Osteoblast (primary cell): ENCODE measurements around the gene COQ4. TPM values are rescaled to one million over a fixed set of nuclear protein-coding genes. Genes with fewer than 3 reads are reported as not detected.
A peak's percentile ranks its signal among the peaks of the same experiment; 100 is the strongest.

Experiments
- DNase-seq: peaks from one replicate; pipeline ENCODE4 v3.0.0; 2011; ENCODE audit warnings: low spot score, mixed read lengths; ENCODE audit not compliant: insufficient read length; ENCODE audit errors: missing footprints
- H2AFZ ChIP-seq: 2 replicates; pipeline ENCODE4 v1.6.0; 2011; ENCODE audit warnings: mild to moderate bottlenecking, low read length
- H3K27ac ChIP-seq: 2 replicates; pipeline ENCODE4 v1.5.1; 2011; ENCODE audit warnings: mild to moderate bottlenecking, low read depth, low read length, moderate library complexity
- H3K27me3 ChIP-seq: 2 replicates; pipeline ENCODE4 v1.6.0; 2012; ENCODE audit warnings: mild to moderate bottlenecking, control low read depth, inconsistent platforms, low read length, moderate library complexity; ENCODE audit not compliant: insufficient read depth
- H3K36me3 ChIP-seq: 2 replicates; pipeline ENCODE4 v1.5.1; 2011; ENCODE audit warnings: mild to moderate bottlenecking, low read length, control low read depth, moderate library complexity; ENCODE audit not compliant: insufficient read depth
- H3K4me1 ChIP-seq: 2 replicates; pipeline ENCODE4 v1.5.1; 2011; ENCODE audit warnings: mild to moderate bottlenecking, low read length, control low read depth, moderate library complexity; ENCODE audit not compliant: insufficient read depth
- H3K4me2 ChIP-seq: 2 replicates; pipeline ENCODE4 v1.6.0; 2011; ENCODE audit warnings: mild to moderate bottlenecking, low read length; ENCODE audit not compliant: insufficient read depth
- H3K4me3 ChIP-seq: fragments of 200-600 bp; sonication (generic); 3 replicates; pipeline ENCODE4 v1.5.1; 2012; ENCODE audit warnings: mild to moderate bottlenecking, low read length, inconsistent platforms; ENCODE audit not compliant: insufficient read depth
- H3K79me2 ChIP-seq: 2 replicates; pipeline ENCODE4 v1.6.0; 2012; ENCODE audit warnings: mild to moderate bottlenecking, low read length, control low read depth, inconsistent platforms; ENCODE audit not compliant: insufficient read depth
- H3K9me3 ChIP-seq: 2 replicates; pipeline ENCODE4 v1.5.1; 2011; ENCODE audit warnings: low read depth, low read length, control low read depth
- H4K20me1 ChIP-seq: 2 replicates; pipeline ENCODE4 v1.6.0; 2012; ENCODE audit warnings: mild to moderate bottlenecking, low read length, control low read depth; ENCODE audit not compliant: insufficient read depth
- CTCF ChIP-seq: IDR thresholded peaks from 2 replicates; pipeline ENCODE4 v1.5.1; 2011; ENCODE audit warnings: mild to moderate bottlenecking, low read depth, low read length, moderate library complexity; ENCODE audit errors: extremely low read depth
- total RNA-seq: library from RNA; depleted of rRNA; stranded (reverse); fragments of >200 nt; gene quantifications from 2 replicates; pipeline ENCODE4 v1.2.3, GENCODE V29; 2012

COQ4 gene
- total RNA-seq, 1 donor, result 34.7 TPM

- Histone ChIP-seq H3K9me3 (no peaks in the 10 kb centered on the region), H3K27ac (no peak overlapping the region), H3K4me3 (no peak overlapping the region), H3K27me3 (no peaks in the 10 kb centered on the region), H3K79me2 (no peaks in the 10 kb centered on the region), H3K36me3 (peaks cover 6% of the 10 kb centered on the region), H3K4me1 (peaks cover 10% of the 10 kb centered on the region), H3K4me2 (no peak overlapping the region), H4K20me1 (no peaks in the 10 kb centered on the region), H2AFZ (no peak overlapping the region)
- peak; percentile 45 for DNase-seq
- no peak for TF ChIP-seq CTCF
Measured at GRCh38 chr9:128358861-128359260, 36.2 kb downstream of the COQ4 start.

GRCh38 chr9:128360826-128361225, 38.2 kb downstream of the COQ4 start:
- Histone ChIP-seq H2AFZ (no peak overlapping the region), H3K27me3 (no peaks in the 10 kb centered on the region)
- no peak for TF ChIP-seq CTCF

GRCh38 chr9:128361296-128361985, 38.8 kb downstream of the COQ4 start:
- Histone ChIP-seq H2AFZ (peak overlapping the region; percentile 88), H4K20me1 (no peaks in the 10 kb centered on the region), H3K36me3 (no peaks in the 10 kb centered on the region), H3K4me1 (peaks cover 18% of the 10 kb centered on the region), H3K27ac (no peak overlapping the region), H3K79me2 (no peaks in the 10 kb centered on the region), H3K27me3 (no peaks in the 10 kb centered on the region), H3K9me3 (no peaks in the 10 kb centered on the region), H3K4me2 (peak overlapping the region; percentile 88), H3K4me3 (peak overlapping the region; percentile 72)
- TF ChIP-seq CTCF, result no peak
- DNase-seq, result peak; percentile 81

More at GRCh38 chr9:128360826-128361225, 38.2 kb downstream of the COQ4 start:
- H3K27ac ChIP-seq, result no peak overlapping the region
- no peak overlapping the region for H3K4me2 ChIP-seq
- peaks cover 18% of the 10 kb centered on the region for H3K4me1 ChIP-seq
- peak; percentile 67 for DNase-seq
- no peak overlapping the region for H3K4me3 ChIP-seq
- peaks cover 1% of the 10 kb centered on the region for H3K36me3 ChIP-seq
- no peaks in the 10 kb centered on the region for H3K9me3 ChIP-seq
- H4K20me1 ChIP-seq, result no peaks in the 10 kb centered on the region
- no peaks in the 10 kb centered on the region for H3K79me2 ChIP-seq

- Histone ChIP-seq H3K4me2 (peak overlapping the region; percentile 88), H4K20me1 (no peaks in the 10 kb centered on the region), H3K4me1 (peaks cover 18% of the 10 kb centered on the region), H3K36me3 (no peaks in the 10 kb centered on the region), H3K27ac (no peak overlapping the region), H3K4me3 (peak overlapping the region; percentile 72), H3K27me3 (no peaks in the 10 kb centered on the region), H2AFZ (peak overlapping the region; percentile 88), H3K79me2 (no peaks in the 10 kb centered on the region), H3K9me3 (no peaks in the 10 kb centered on the region)
- TF ChIP-seq CTCF, result peak; percentile 93
- DNase-seq, result peak; percentile 98
Measured at GRCh38 chr9:128361986-128362646, 39.5 kb downstream of the COQ4 start.
